Stimulated activated CD8-positive, alpha-beta memory T cell treated with anti-CD3 and anti-CD28 coated beads, Interleukin-12 subunit alpha, Interleukin-12 subunit beta, amount 100 ng/mL, for 4 hours (primary cell): Measurements from ENCODE around the gene MYO1D.
"Not testable (repeated sequence)": the region's sequence is repeated elsewhere in the genome, so short reads cannot be mapped to it uniquely, and the experiment has no call there.

Experiments used
- DNase-seq: peaks from one replicate; pipeline ENCODE4 v3.0.0-alpha.2; 2020; ENCODE audit warnings: low read depth

The MYO1D gene

GRCh38 chr17:32854832-32855389 is 22.0 kb downstream of the MYO1D start:
- DNase-seq: no peak

- DNase-seq: no peak
Measured at GRCh38 chr17:32854207-32854606, 22.7 kb downstream of the MYO1D start.

- DNase-seq: no peak
Measured at GRCh38 chr17:32852811-32853210, 24.1 kb downstream of the MYO1D start.

GRCh38 chr17:32849879-32850278 is 27.0 kb downstream of the MYO1D start:
- DNase-seq: no peak

GRCh38 chr17:32847977-32848376 is 28.9 kb downstream of the MYO1D start:
- DNase-seq: no peak

- DNase-seq: no peak
Measured at GRCh38 chr17:32846143-32846542, 30.8 kb downstream of the MYO1D start.

GRCh38 chr17:32840241-32840640 is 36.7 kb downstream of the MYO1D start:
- no peak for DNase-seq

- DNase-seq: no peak
Measured at GRCh38 chr17:32836527-32836926, 40.4 kb downstream of the MYO1D start.

- DNase-seq: no peak
Measured at GRCh38 chr17:32835291-32835761, 41.6 kb downstream of the MYO1D start.

GRCh38 chr17:32834104-32834503 is 42.8 kb downstream of the MYO1D start:
- DNase-seq: no peak

GRCh38 chr17:32833526-32833925 is 43.4 kb downstream of the MYO1D start:
- no peak for DNase-seq

GRCh38 chr17:32833076-32833475 is 43.8 kb downstream of the MYO1D start:
- DNase-seq: no peak

- DNase-seq: no peak
Measured at GRCh38 chr17:32831627-32832243, 45.2 kb downstream of the MYO1D start.

- DNase-seq: no peak
Measured at GRCh38 chr17:32831223-32831622, 45.7 kb downstream of the MYO1D start.

GRCh38 chr17:32828822-32829221 is 48.1 kb downstream of the MYO1D start:
- no peak for DNase-seq

GRCh38 chr17:32827227-32827626 is 49.7 kb downstream of the MYO1D start:
- no peak for DNase-seq

GRCh38 chr17:32826076-32826475 is 50.8 kb downstream of the MYO1D start:
- DNase-seq: no peak

GRCh38 chr17:32824334-32824733 is 52.6 kb downstream of the MYO1D start:
- DNase-seq: no peak

GRCh38 chr17:32822996-32823395 is 53.9 kb downstream of the MYO1D start:
- no peak for DNase-seq

GRCh38 chr17:32821987-32822934 is 54.7 kb downstream of the MYO1D start:
- not testable (repeated sequence) for DNase-seq

- DNase-seq: no peak
Measured at GRCh38 chr17:32820440-32820839, 56.5 kb downstream of the MYO1D start.

GRCh38 chr17:32819787-32820186 is 57.1 kb downstream of the MYO1D start:
- no peak for DNase-seq

- no peak for DNase-seq
Measured at GRCh38 chr17:32819035-32819434, 57.9 kb downstream of the MYO1D start.
